ENCODE measurements around the gene PDE8B.

The PDE8B gene

DNA sequence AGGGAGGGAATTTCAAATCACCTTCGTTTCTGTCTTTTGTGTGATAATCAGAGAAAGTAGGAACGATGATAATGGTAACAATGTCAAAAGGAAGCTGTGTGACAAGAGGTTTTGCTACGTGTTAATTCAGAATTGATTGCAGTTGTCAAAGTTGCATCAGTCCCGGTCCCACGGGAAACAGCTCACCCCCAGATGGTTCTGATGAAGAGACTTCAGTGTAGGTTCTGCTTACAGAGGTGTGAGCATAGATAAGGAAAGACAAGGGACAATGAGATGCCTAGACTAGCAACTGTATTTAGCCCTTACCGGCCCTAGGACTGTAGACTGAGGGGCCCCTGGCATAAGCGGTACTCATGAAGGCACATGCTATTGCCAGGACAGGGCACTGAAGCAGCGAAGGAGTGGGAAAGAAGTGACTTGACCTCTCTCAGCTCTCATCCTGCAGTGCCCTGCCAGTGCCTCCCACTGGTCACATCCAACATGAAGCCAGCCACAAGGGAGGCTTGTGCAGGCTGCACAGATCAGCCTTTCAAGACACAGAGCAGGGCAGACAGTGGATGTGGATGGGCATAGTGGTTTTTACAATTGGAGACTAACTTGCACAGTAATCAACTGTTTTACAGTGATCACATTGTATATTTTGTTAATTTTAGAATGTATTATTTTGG is 21.1 kb downstream of the PDE8B start:
- no peak for FAIRE-seq
- DNase-seq (ENCODE audit: low spot score), result no peak

- FAIRE-seq (no peak), DNase-seq (ENCODE audit: low spot score) (no peak)
Measured at GRCh38 chr5:77232574-77233358, 22.3 kb downstream of the PDE8B start.

- DNase-seq (ENCODE audit: low spot score) (no peak), FAIRE-seq (no peak)
Measured at GRCh38 chr5:77235846-77236721, 25.6 kb downstream of the PDE8B start.

GRCh38 chr5:77239126-77239741 is 28.8 kb downstream of the PDE8B start:
- DNase-seq (ENCODE audit: low spot score), result no peak
- no peak for FAIRE-seq

- FAIRE-seq, result no peak
- DNase-seq (ENCODE audit: low spot score), result no peak
Measured at GRCh38 chr5:77241444-77241843, 31.0 kb downstream of the PDE8B start.

DNA sequence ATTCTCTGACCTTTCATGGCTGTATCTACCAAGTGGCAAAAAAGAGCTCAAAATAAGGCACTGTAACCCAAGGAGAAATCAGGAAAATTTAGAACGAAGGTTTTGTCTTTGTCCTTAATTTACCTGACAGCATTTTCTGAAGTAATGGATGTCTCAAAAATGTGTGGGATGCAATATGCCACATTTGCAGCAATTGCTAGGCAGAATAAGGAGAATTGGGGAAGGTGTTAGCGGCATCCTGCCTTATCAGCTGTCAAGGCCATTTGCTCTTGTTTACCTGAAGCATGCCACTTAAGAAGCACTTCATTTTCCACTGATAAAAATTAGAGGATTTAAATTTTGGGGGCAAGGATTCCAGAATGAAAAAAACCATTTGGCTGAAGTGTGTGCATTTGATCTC is 39.0 kb downstream of the PDE8B start:
- FAIRE-seq, result no peak

GRCh38 chr5:77250021-77250420 is 39.5 kb downstream of the PDE8B start:
- DNase-seq (ENCODE audit: low spot score), result no peak
- FAIRE-seq, result no peak

More for the DNA sequence above, 39.0 kb downstream of the PDE8B start:
- DNase-seq (ENCODE audit: low spot score), result no peak

- FAIRE-seq (no peak), DNase-seq (ENCODE audit: low spot score) (no peak)
Measured at GRCh38 chr5:77251921-77252320, 41.4 kb downstream of the PDE8B start.

DNA sequence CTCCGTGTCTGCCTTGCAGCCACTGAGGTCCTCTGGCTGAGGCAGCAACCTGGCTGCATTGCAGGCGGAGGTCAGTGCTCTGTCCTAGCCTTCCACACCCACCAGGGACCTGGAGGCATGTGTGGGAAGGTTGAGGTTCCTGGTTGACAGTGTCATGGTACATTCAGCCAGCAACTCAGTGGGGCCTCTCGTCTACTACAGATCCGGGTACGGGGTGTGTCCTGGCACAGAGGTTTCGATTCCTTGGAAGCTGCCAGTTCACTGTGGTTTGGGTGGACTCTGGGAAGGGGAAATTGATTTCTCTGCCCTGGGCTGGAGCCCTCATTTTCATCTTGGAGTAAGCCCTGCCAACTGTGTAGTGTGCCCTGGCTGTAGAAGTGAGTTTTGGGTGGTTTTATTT is 45.1 kb downstream of the PDE8B start:
- DNase-seq (ENCODE audit: low spot score) (no peak), FAIRE-seq (no peak)

GRCh38 chr5:77256406-77256805 is 45.9 kb downstream of the PDE8B start:
- no peak for FAIRE-seq

DNA sequence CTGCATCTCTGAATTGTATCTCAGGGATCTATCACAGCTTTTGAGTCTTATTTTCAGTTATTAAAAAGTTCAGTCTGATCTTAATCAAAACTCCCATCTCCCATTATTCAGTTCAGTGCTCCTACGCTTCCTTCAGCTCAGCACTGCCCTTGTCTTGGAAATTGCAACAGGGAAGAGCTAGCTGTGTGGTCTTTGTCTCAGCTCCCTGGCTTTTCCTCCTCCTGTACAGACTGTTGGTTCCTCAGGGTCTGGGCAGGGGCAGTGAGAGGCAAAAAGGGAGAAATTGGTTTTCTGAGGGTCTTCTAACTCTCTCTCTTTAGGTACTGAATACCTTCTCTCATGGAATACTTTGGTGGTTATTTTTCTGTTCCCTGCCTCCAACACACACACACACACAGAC is 48.2 kb downstream of the PDE8B start:
- FAIRE-seq, result no peak
- no peak for DNase-seq (ENCODE audit: low spot score)

More at GRCh38 chr5:77256406-77256805, 45.9 kb downstream of the PDE8B start:
- DNase-seq (ENCODE audit: low spot score), result no peak

- DNase-seq (ENCODE audit: low spot score) (no peak), FAIRE-seq (no peak)
Measured at GRCh38 chr5:77259476-77259875, 49.0 kb downstream of the PDE8B start.

GRCh38 chr5:77262697-77263096 is 52.2 kb downstream of the PDE8B start:
- DNase-seq (ENCODE audit: low spot score) (no peak), FAIRE-seq (no peak)

DNA sequence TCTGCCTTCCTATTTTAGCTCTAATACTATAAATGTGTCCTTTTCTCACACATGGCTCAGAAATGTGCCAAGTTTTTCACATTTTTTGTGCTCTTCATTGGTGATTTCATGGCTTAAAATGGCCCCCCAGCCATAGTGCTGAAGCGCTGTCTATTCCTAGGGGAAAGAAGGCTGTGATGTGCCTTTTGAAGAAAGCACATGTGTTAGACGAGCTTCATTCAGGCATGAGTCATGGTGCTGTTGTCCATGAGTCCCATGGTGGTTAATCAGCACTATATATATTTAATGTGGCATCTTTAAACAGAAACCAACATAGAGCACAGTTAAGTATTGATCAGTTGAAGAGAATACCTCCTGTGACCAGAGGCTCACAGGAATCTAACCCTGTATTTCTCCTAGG is 55.8 kb downstream of the PDE8B start:
- FAIRE-seq, result no peak

GRCh38 chr5:77267496-77267895 is 57.0 kb downstream of the PDE8B start:
- FAIRE-seq (no peak), DNase-seq (ENCODE audit: low spot score) (no peak)

More for the DNA sequence above, 55.8 kb downstream of the PDE8B start:
- no peak for DNase-seq (ENCODE audit: low spot score)

DNA sequence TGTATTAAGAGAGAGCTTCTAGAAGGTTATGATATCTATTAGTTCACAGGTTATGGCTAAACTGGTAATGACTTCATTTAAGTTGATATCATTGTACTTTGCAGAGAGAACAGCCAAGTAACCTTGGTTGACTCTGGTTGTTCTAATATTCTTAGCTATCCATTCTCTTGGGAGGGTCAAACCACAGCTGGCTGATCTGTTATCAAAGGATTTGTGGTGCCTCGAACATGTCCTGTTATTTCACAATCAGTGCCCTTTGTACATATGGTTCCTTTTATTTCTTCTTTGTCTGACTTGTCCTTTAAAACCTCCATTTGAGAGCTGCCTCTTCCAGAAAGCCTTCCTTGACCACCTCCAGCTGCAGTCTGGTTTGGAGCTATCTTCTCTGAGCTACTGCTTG is 61.7 kb downstream of the PDE8B start:
- FAIRE-seq, result no peak

DNA sequence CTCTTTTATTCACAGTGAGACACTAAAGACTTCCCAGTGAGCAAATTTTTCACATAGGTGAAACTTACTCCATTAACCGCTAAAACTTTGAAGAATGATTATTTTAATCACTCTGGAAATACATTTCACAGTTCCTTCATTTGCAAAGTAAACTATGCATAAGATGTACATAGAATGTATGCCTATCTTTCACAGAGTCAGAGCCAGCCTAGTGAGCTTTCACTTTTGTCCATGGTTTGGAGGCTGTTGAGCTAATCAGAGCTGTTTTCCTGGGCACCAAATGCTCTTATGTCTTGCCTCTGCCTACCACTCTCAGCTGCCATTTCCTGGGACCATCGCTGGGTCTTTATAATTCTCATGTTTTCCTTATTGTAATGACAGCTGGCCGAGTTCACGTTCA is 67.3 kb downstream of the PDE8B start:
- FAIRE-seq (no peak), DNase-seq (ENCODE audit: low spot score) (no peak)

More for the DNA sequence above, 61.7 kb downstream of the PDE8B start:
- no peak for DNase-seq (ENCODE audit: low spot score)

DNA sequence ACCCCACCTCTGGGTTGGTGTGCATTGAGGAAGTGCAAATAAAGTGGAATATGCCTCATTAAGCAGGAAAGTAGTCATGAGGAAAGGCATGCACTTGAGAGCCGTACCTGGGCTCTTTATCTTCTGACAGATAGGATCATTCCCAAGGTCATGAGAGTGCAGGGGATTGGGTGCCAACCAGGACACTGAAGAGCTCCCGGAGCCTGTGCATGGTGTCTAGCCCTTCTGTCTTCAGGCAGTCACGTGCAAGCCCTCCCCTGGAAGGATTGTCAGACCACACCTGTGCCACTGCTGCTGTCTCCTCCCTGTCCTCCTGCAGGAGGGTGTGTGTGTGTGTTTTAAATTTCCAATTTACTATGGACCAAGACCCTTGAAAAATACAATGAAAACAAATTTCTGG is 69.6 kb downstream of the PDE8B start:
- DNase-seq (ENCODE audit: low spot score) (no peak), FAIRE-seq (no peak)

DNA sequence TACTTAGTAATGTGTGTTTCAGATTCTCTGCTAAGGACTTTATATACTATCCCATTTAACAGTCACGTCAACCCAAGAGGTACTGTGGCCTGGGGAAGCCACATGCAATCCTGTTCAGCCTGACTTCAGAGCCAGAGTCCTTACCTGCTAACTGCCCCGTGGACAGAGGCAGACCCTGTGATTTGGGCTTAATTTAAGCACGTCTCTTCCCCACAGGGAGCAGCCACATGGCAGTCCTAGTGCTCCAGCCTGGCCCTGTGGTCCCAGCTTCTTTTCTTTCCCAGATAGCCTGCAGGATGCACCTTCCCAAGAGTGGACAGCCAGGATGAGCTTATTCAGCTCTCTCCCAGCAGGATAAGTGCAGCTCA is 71.5 kb downstream of the PDE8B start:
- FAIRE-seq, result no peak

DNA sequence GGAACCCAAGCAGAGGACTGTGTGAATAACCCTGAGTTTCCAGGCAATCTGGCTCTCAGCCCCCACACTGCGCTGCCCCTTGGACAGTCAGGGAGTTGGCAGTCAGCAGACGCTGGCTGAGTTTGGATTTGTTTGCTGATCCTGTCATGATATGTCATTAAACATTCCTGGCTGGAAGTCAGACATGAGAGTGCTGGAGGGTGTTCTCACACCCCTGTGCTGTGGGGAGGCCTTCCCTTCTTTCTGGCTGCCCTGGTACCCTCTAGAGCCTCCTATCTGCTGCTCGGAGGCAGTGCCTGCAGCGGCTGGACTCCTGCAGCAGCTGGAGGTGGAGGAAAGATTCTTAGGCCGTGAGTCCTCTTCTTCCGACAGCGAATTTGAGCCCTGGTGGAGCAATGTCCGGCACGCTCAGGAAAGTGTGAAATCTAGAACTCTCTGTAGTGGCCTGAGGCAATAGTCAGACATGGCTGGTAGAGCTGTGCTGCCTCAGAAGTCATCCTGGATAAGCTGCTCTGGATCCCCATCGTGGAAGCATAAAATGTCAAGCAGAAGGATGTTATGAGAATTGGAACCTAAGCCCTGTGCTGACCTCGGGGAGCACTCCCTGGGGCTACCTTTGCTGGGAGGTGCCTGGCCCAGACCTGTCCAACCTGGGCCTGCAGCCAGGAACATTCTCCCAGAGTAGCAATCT is 72.0 kb downstream of the PDE8B start:
- FAIRE-seq, result no peak
- DNase-seq (ENCODE audit: low spot score), result no peak

More for the DNA sequence above, 71.5 kb downstream of the PDE8B start:
- no peak for DNase-seq (ENCODE audit: low spot score)

DNA sequence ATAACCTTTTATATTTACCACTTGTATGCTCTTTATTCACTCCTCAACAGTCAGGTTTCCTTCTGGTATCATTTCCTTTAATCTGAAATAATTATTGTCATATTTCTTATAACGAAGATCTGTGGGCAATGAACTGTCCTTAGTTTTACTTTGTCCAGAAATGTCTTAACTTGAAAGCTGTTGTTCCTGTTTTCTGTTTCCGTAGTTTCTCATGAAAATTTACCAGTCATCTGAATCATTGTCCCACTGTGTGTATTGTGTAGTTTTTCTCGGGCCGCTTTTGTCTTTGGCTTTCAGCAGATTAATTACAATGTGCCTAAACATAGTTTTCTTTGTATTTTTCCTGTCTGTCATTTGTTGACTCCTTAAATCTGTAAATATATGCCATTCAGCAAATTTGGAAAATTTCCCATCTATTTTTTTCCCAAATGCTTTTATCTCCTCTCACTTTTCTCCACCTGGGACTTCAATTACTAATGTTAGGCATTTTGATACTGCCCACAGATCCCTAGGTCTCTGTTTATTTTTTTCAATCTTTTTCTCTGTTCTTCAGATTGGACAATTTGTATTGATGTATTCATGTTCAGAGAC is 74.9 kb downstream of the PDE8B start:
- DNase-seq (ENCODE audit: low spot score) (no peak), FAIRE-seq (no peak)
